Breast epithelium (tissue), 4 donors: Measurements from ENCODE around the gene ILDR2. TPM values are rescaled to one million over a fixed set of nuclear protein-coding genes. Genes with fewer than 3 reads are reported as not detected.
"Not testable (repeated sequence)": the region's sequence is repeated elsewhere in the genome, so short reads cannot be mapped to it uniquely, and the experiment has no call there.

Source experiments
- DNase-seq, 2 donors: peaks; one replicate each; pipeline ENCODE4 v3.0.0-alpha.2; 2019; ENCODE audit warnings: low spot score in 2 of 2
- H3K27ac ChIP-seq, 2 donors: fragments of 200-600 bp; sonication (generic) in 1 of 2; one replicate each; pipeline ENCODE4 v1.5.1; 2016 to 2019; ENCODE audit warnings: mild to moderate bottlenecking in 1 of 2
- H3K27me3 ChIP-seq, 2 donors: fragments of 200-600 bp; sonication (generic) in 1 of 2; one replicate each; pipeline versions ENCODE4 v1.5.1 to v1.6.0; 2017 to 2019; ENCODE audit warnings: control low read depth in 1 of 2, mild to moderate bottlenecking in 1 of 2
- H3K36me3 ChIP-seq: fragments of 200-600 bp; one replicate; pipeline ENCODE4 v1.5.1; 2019
- H3K4me1 ChIP-seq, 2 donors: fragments of 200-600 bp; sonication (generic); one replicate each; pipeline ENCODE4 v1.5.1; 2016 to 2019; ENCODE audit warnings: control low read depth in 1 of 2
- H3K4me3 ChIP-seq, 3 donors: fragments of 200-600 bp; sonication (generic); 1 replicate in 2 of 3; 2 replicates in 1 of 3; pipeline ENCODE4 v1.5.1; 2016 to 2019; ENCODE audit warnings: mild to moderate bottlenecking in 3 of 3, moderate library complexity in 2 of 3
- H3K9me3 ChIP-seq, 2 donors: fragments of 200-600 bp; sonication (generic) in 1 of 2; one replicate each; pipeline ENCODE4 v1.5.1; 2016 to 2019; ENCODE audit warnings: control low read depth in 1 of 2
- POLR2A ChIP-seq: fragments of 450-650 bp; IDR thresholded peaks from one replicate; pipeline ENCODE4 v1.6.1; 2016; ENCODE audit warnings: antibody characterized with exemption, mild to moderate bottlenecking, moderate library complexity
- POLR2AphosphoS5 ChIP-seq, 3 donors: sonication (generic); formaldehyde crosslinking; IDR thresholded peaks; one replicate each; pipeline ENCODE4 v1.6.1; 2017; ENCODE audit warnings: antibody characterized with exemption in 3 of 3
- intact Hi-C: fragments of 100-400 bp; cut with DNase I; formaldehyde crosslinking; loops from one replicate; pipeline ENCODE4 v1.15.1; 2023; ENCODE audit warnings: low total_unique reads
- total RNA-seq, 3 donors: library from RNA; depleted of rRNA; stranded (reverse); fragments of >200 nt; gene quantifications; one replicate each; pipeline ENCODE4 v1.1.0, GENCODE V29; 2016
- TF ChIP-seq, protein P1 (sequence below), 3 donors: fragments of 450-650 bp; IDR thresholded peaks; one replicate each; pipeline ENCODE4 v1.5.1; 2016 to 2017; ENCODE audit warnings: antibody characterized with exemption in 3 of 3, mild to moderate bottlenecking in 3 of 3, moderate library complexity in 3 of 3

Gene ILDR2
- total RNA-seq, 3 donors from 2014 or later = 1.9 TPM; not detected in 2

DNA sequence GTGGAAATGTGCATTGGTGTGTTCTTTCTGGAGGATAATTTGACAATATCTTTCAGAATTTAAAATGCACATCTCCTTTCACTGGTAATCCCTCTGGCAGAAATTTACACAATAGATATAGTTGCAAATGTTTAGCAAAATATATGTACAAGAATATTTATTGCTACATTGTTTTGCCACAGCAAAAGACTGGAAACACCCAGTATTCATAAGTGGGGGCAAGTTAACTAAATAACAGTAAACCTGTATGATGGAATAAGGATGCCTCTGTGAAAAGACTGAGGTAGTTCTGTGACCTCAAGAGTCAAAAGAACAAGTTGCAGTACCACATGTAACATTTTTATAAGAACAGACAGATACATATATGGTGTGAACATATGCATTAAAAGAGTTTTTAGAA, 85.6 kb downstream of the ILDR2 start:
- Histone ChIP-seq H3K27me3 (peaks cover 0 to 4% of the 10 kb centered on the region in 2 donors), H3K36me3 (no peaks in the 10 kb centered on the region), H3K4me3 (no peak overlapping the region), H3K9me3 (no peaks in the 10 kb centered on the region), H3K27ac (no peak overlapping the region), H3K4me1 (no peaks in the 10 kb centered on the region)
- DNase-seq = no peak
- no peak for TF ChIP-seq POLR2A
- TF ChIP-seq, protein P1, sequence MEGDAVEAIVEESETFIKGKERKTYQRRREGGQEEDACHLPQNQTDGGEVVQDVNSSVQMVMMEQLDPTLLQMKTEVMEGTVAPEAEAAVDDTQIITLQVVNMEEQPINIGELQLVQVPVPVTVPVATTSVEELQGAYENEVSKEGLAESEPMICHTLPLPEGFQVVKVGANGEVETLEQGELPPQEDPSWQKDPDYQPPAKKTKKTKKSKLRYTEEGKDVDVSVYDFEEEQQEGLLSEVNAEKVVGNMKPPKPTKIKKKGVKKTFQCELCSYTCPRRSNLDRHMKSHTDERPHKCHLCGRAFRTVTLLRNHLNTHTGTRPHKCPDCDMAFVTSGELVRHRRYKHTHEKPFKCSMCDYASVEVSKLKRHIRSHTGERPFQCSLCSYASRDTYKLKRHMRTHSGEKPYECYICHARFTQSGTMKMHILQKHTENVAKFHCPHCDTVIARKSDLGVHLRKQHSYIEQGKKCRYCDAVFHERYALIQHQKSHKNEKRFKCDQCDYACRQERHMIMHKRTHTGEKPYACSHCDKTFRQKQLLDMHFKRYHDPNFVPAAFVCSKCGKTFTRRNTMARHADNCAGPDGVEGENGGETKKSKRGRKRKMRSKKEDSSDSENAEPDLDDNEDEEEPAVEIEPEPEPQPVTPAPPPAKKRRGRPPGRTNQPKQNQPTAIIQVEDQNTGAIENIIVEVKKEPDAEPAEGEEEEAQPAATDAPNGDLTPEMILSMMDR (IDR thresholded peaks at IDR 0.05) = no peak
- intact Hi-C loops = no loop called here

DNA sequence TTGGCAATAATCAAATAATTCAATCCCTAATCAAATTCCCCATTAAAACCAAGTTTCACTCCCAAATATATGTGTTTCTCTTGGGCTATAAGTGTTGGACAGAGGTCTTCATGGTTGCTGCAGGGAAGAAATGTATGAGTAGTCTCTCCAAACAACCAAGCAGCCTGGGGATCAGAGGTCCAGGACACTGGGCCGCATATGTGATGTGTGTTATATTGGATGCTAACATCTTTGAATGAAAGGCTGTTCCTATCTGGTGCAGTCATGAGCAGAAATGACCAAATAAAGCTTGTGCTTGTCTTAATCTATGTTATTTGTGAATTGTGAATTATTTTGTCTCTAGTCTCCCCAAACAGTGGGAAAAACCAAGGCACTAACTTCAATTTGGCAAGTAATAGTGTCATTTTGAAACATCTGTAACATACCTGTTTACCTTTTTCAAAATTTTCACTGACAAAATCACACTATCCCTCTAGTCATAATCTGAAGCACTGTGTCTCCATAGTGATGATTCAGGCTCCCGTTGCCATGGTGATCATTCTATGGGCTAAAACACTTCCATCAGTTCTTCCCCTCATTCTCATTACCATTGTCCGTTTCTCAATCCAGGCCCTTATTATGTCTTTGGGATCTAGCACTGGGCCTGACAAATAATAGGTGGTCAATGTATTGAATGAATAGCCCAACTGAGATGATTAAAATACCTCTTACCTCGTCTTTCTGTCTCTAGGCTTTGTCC, 86.8 kb downstream of the ILDR2 start:
- TF ChIP-seq POLR2AphosphoS5 (IDR thresholded peaks at IDR 0.05) = no peak
- TF ChIP-seq POLR2A = no peak
- TF ChIP-seq, protein P1 (IDR thresholded peaks at IDR 0.05) = no peak
- Histone ChIP-seq H3K4me3 (no peak overlapping the region), H3K27me3 (peaks cover 0 to 12% of the 10 kb centered on the region in 2 donors), H3K36me3 (no peaks in the 10 kb centered on the region), H3K4me1 (peaks cover 0 to 4% of the 10 kb centered on the region in 2 donors), H3K27ac (no peak overlapping the region), H3K9me3 (no peaks in the 10 kb centered on the region)
- DNase-seq = no peak
- intact Hi-C loops = no loop called here

DNA sequence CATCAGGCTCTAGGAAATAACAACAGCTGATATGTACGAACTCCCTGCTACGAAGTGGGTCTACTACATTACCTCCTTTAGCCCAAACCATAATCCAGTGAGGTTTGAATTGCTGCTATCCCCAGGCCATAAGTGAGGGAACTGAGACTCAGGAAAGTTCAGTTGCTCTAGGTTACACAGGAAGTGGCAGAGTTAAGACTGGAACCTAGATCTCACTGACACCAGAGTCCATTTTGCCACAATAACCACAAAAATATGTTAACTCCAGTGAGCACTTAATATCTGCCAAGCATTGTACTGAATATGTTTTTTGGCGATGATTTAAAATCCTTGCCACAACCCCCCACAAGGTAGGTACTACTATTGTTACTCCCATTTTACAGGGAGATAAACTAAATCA, 90.4 kb downstream of the ILDR2 start:
- intact Hi-C loops = no loop called here
- peaks cover 0 to 12% of the 10 kb centered on the region in 2 donors for H3K27me3 ChIP-seq
- H3K36me3 ChIP-seq = no peaks in the 10 kb centered on the region
- H3K4me3 ChIP-seq = no peak overlapping the region
- DNase-seq = no peak
- H3K27ac ChIP-seq = no peak overlapping the region
- no peak for TF ChIP-seq POLR2A
- TF ChIP-seq POLR2AphosphoS5 (IDR thresholded peaks at IDR 0.05) = no peak
- TF ChIP-seq, protein P1 (IDR thresholded peaks at IDR 0.05) = no peak
- no peaks in the 10 kb centered on the region for H3K9me3 ChIP-seq
- H3K4me1 ChIP-seq = peaks cover 0 to 4% of the 10 kb centered on the region in 2 donors

DNA sequence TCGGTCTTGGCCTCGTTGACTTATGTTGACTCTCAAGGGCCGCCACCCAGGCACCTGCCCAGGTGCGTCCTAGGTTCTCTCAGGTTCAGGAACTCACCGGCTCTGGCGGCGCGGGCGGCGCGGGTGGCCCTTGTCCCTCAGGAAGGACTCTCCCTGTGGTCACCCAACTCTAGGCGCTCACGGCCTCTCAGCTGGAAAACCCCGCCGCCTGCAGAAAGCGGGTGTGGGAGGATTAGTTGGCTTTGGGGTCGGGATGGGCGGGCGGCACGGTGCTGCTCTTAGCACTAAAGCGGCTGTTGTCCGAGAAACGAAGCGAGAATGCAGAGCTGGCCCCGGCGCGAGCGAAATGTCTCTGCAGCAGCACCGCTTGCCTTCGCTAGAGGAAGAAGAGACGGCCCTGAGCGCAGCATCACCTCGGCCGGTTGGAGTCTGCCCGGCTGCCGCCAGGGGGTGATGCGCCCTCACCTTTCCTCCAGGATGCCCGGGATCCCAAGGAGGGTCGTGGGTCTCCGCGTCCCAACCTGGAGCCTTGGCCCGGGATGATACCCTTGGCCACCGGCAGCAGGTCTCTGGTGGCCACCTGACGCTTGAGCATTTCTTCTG, 91.2 kb downstream of the ILDR2 start:
- peak overlapping the region in 2 of 3 donors; percentile 32 to 53 for H3K4me3 ChIP-seq
- TF ChIP-seq, protein P1 (IDR thresholded peaks at IDR 0.05) = peak; percentile 32 to 55 (median 48)
- no peak for TF ChIP-seq POLR2A
- peaks cover 0 to 12% of the 10 kb centered on the region in 2 donors for H3K27me3 ChIP-seq
- H3K4me1 ChIP-seq = peaks cover 0 to 4% of the 10 kb centered on the region in 2 donors
- no peaks in the 10 kb centered on the region for H3K36me3 ChIP-seq
- peak; percentile 28 to 55 for DNase-seq
- H3K9me3 ChIP-seq = no peaks in the 10 kb centered on the region
- H3K27ac ChIP-seq = no peak overlapping the region
- intact Hi-C loops = no loop called here

DNA sequence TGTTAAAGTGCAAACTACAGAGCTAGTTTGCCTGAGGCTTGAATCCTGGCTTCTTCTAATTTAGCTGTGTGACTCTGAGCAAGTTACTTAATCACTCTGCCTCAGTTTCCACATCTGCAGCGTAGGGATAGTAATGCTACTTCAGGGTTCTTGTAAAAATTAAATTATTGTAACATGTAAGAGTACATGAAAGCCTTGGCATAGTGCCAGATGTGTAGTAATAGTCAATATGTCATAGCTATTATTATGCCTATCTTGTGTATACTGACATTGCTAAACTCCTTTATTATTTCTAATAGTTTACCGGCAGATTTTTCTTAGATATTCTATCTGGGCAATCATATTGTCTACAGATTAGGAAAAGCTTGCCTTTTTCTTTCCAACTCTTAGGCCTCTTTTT, 92.4 kb downstream of the ILDR2 start:
- Histone ChIP-seq H3K4me1 (peaks cover 0 to 4% of the 10 kb centered on the region in 2 donors), H3K27me3 (peaks cover 0 to 12% of the 10 kb centered on the region in 2 donors), H3K4me3 (no peak overlapping the region), H3K36me3 (no peaks in the 10 kb centered on the region), H3K27ac (no peak overlapping the region), H3K9me3 (no peaks in the 10 kb centered on the region)
- no peak for DNase-seq
- TF ChIP-seq POLR2AphosphoS5 (IDR thresholded peaks at IDR 0.05) (no peak), POLR2A (no peak)
- TF ChIP-seq, protein P1 (IDR thresholded peaks at IDR 0.05) = no peak
- intact Hi-C loops = no loop called here

DNA sequence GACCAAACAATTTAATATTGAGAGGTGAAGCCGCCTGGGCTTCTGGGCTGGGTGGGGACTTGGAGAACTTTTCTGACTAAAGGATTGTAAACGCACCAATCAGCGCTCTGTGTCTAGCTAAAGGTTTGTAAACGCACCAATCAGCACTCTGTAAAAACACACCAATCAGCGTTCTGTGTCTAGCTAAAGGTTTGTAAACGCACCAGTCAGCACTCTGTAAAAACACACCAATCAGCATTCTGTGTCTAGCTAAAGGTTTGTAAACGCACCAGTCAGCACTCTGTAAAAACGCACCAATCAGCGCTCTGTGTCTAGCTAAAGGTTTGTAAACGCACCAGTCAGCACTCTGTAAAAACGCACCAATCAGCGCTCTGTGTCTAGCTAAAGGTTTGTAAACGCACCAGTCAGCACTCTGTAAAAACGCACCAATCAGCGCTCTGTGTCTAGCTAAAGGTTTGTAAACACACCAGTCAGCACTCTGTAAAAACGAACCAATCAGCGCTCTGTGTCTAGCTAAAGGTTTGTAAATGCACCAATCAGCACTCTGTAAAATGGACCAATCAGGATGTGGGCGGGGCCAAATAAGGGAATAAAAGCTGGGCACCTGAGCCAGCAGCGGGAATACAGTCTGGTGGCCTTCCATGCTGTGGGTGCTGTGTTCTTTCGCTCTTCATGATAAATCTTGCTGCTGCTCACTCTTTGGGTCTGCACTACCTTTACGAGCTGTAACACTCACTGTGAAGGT, 97.0 kb downstream of the ILDR2 start:
- DNase-seq, H3K36me3 ChIP-seq, H3K4me3 ChIP-seq, intact Hi-C loops, H3K9me3 ChIP-seq, H3K27ac ChIP-seq, H3K4me1 ChIP-seq, H3K27me3 ChIP-seq: not testable (repeated sequence)
